ENCODE results near the gene ATP11B. TPM values are rescaled to one million over a fixed set of nuclear protein-coding genes. Genes with fewer than 3 reads are reported as not detected.
"Not testable (repeated sequence)": the region's sequence is repeated elsewhere in the genome, so short reads cannot be mapped to it uniquely, and the experiment has no call there.

The ATP11B gene
- total RNA-seq, 3 donors from 2014 or later, result 70.8 to 92.8 (median 77.3) TPM

DNA sequence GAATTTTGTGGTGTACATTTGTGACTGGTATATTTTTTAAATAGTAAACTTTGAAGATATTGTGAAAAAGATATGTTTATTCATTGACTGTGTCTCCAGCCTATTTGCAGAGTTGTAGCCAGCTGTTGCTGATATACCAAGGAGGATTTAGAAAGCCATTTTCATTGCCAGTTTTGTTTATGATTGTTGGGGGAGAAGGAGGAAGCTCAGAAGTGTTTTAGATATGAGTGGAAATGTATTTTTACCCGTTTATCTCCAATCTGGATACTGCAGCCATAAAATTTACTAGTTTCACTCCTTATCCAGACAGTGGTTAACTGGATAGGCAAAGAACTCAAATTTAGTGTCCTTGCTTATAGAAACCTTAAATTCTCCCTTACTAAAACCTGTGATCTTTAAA is 18.8 kb downstream of the ATP11B start:
- H3K4me1 ChIP-seq, result no peaks in the 10 kb centered on the region
- H3K9me3 ChIP-seq, result no peaks in the 10 kb centered on the region
- no peaks in the 10 kb centered on the region for H3K27me3 ChIP-seq
- TF ChIP-seq POLR2AphosphoS5 (IDR thresholded peaks at IDR 0.05) (no peak), POLR2A (IDR thresholded peaks at IDR 0.05) (no peak)
- TF ChIP-seq, protein P1, sequence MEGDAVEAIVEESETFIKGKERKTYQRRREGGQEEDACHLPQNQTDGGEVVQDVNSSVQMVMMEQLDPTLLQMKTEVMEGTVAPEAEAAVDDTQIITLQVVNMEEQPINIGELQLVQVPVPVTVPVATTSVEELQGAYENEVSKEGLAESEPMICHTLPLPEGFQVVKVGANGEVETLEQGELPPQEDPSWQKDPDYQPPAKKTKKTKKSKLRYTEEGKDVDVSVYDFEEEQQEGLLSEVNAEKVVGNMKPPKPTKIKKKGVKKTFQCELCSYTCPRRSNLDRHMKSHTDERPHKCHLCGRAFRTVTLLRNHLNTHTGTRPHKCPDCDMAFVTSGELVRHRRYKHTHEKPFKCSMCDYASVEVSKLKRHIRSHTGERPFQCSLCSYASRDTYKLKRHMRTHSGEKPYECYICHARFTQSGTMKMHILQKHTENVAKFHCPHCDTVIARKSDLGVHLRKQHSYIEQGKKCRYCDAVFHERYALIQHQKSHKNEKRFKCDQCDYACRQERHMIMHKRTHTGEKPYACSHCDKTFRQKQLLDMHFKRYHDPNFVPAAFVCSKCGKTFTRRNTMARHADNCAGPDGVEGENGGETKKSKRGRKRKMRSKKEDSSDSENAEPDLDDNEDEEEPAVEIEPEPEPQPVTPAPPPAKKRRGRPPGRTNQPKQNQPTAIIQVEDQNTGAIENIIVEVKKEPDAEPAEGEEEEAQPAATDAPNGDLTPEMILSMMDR (IDR thresholded peaks at IDR 0.05), result no peak
- no peaks in the 10 kb centered on the region for H3K36me3 ChIP-seq
- DNase-seq (ENCODE audit: low spot score in 2 of 2), result no peak
- intact Hi-C loops (cut with DNase I; ENCODE audit: low total_unique reads), result loop anchor here (2.0 kb wide), 1 partner anchor 33 kb away; no protein-coding TSS in a partner anchor
- no peak overlapping the region for H3K4me3 ChIP-seq
- no peak overlapping the region for H3K27ac ChIP-seq

DNA sequence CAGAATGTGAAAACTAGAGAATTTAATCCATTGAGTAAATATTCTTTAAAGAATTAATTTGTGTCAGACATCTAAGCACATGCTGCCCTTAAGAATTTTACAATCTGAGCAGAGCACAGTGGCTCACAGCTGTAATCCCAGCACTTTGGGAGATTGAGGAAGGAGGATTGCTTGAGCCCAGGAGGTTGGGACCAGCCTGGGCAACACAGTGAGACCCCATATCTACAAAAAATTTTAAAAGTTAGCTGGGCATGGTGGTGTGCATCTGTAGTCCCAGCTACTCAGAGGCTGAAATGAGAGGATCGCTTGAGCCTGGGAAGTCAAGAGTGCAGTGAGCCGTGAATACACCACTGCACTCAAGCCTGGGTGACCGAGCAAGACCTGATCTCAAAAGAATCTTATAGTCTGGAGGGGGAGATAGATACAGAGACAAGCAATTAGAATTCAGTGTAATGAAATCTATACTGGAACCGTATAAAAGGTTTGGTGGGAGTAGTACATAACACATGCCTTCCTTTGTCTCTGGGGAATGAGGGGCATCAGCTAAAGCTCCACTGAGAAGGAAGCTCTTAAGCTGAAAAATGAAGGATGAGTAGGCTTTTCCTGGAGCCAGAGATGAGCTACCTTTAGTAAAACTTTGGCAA is 21.2 kb downstream of the ATP11B start:
- Histone ChIP-seq H3K36me3 (no peaks in the 10 kb centered on the region), H3K27me3 (no peaks in the 10 kb centered on the region), H3K27ac (no peak overlapping the region), H3K9me3 (no peaks in the 10 kb centered on the region), H3K4me3 (no peak overlapping the region), H3K4me1 (no peaks in the 10 kb centered on the region)
- DNase-seq (ENCODE audit: low spot score in 2 of 2), result no peak
- intact Hi-C loops (cut with DNase I; ENCODE audit: low total_unique reads), result no loop called here
- TF ChIP-seq, protein P1 (IDR thresholded peaks at IDR 0.05), result no peak
- TF ChIP-seq POLR2AphosphoS5 (IDR thresholded peaks at IDR 0.05), result no peak
- TF ChIP-seq POLR2A (IDR thresholded peaks at IDR 0.05), result no peak

DNA sequence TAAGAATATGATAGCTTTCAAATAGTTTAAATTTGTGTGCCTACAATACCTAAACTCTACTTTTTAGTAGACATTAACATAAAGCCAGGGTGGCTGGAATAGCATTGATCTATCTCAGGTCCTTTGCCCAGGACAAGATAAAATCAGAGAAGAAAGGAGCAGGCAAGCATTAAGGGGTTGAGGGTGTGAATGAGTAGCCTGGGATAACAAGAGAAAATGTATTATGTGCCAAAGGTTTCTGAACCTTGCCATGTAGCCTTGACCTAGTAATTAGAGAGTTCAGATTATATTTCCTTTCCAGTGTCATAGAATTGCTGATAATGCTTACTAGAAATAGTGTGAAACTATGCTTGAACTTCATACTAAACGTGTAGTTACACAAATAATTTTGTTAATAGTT is 22.9 kb downstream of the ATP11B start:
- intact Hi-C loops (cut with DNase I; ENCODE audit: low total_unique reads), result no loop called here
- Histone ChIP-seq H3K4me3 (no peak overlapping the region), H3K27ac (no peak overlapping the region), H3K27me3 (no peaks in the 10 kb centered on the region), H3K4me1 (no peaks in the 10 kb centered on the region), H3K9me3 (no peaks in the 10 kb centered on the region), H3K36me3 (no peaks in the 10 kb centered on the region)
- DNase-seq (ENCODE audit: low spot score in 2 of 2), result no peak
- TF ChIP-seq POLR2AphosphoS5 (IDR thresholded peaks at IDR 0.05) (no peak), POLR2A (IDR thresholded peaks at IDR 0.05) (no peak)
- TF ChIP-seq, protein P1 (IDR thresholded peaks at IDR 0.05), result no peak

DNA sequence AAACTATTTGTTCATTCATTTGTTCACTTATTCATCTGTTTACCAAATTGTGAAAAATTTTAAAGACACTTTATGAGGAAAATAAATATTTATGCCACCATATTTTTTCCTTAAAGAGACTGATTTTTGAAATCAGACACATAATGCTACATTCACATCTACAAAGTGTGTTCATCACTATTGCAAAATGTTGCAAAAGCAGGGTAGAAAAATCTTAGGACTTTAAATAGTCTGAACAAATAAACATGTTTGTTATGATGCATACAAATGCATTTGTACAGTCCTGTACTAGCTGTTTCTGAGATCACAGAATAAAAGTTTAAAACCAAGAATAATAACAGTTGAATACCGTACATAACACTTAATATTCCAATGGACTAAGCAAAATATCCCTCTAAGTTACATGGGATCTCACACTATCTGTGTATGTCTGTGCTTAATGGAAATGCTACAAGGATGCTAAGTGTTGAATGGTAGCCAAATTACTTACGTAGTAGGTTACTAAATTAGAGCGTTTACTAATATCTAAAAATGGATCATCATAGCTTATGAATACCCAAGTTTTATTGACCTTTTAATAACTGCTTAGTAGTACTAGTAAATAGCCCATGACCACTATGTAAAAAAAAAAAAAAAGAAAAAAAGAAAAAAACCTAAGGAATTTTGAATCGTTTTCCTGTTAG is 25.1 kb downstream of the ATP11B start:
- H3K27me3 ChIP-seq, result no peaks in the 10 kb centered on the region
- TF ChIP-seq, protein P1 (IDR thresholded peaks at IDR 0.05), result no peak
- no peak for DNase-seq (ENCODE audit: low spot score in 2 of 2)
- no peaks in the 10 kb centered on the region for H3K9me3 ChIP-seq
- intact Hi-C loops (cut with DNase I; ENCODE audit: low total_unique reads), result no loop called here
- no peaks in the 10 kb centered on the region for H3K4me1 ChIP-seq
- H3K4me3 ChIP-seq, result no peak overlapping the region
- H3K27ac ChIP-seq, result no peak overlapping the region
- no peaks in the 10 kb centered on the region for H3K36me3 ChIP-seq

DNA sequence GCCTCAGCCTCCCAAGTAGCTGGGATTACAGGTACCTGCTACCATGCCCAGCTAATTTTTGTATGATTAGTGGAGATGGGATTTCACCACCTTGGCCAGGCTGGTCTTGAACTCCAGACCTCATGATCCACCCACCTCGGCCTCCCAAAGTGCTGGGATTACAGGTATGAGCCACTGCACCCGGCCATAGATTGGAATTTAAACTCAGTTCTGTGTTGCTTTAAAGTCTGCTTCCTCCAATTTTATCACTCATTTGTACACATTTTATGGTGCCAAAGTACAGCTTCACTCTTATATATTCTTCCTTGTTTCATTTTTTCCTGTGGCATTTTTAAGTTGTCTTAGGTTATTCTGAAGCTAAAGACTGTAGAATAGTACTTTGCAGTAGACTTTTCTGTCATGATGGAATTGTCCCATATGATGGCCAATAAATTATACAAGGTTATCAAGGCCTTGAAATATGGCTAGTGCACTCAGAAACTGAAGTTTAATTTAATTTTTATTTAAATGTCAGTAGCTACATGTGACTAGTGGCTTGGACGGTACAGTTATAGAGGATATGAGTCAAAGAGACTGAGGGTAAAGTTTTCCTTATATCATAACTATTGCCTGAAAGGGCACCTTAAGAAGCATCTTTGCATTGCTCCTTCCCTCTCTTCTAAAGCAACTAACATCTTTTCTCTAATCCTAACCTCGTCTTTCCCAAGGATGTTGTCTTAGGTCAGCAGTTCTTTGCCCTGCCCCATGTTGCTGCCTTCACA is 28.1 kb downstream of the ATP11B start:
- intact Hi-C loops (cut with DNase I; ENCODE audit: low total_unique reads), result no loop called here
- TF ChIP-seq POLR2AphosphoS5 (IDR thresholded peaks at IDR 0.05), result no peak
- TF ChIP-seq, protein P1 (IDR thresholded peaks at IDR 0.05), result no peak
- TF ChIP-seq POLR2A (IDR thresholded peaks at IDR 0.05), result no peak
- no peaks in the 10 kb centered on the region for H3K27me3 ChIP-seq
- H3K4me3 ChIP-seq, result no peak overlapping the region
- H3K27ac ChIP-seq, result no peak overlapping the region
- DNase-seq (ENCODE audit: low spot score in 2 of 2), result no peak
- no peaks in the 10 kb centered on the region for H3K36me3 ChIP-seq
- H3K9me3 ChIP-seq, result no peaks in the 10 kb centered on the region
- H3K4me1 ChIP-seq, result no peaks in the 10 kb centered on the region

DNA sequence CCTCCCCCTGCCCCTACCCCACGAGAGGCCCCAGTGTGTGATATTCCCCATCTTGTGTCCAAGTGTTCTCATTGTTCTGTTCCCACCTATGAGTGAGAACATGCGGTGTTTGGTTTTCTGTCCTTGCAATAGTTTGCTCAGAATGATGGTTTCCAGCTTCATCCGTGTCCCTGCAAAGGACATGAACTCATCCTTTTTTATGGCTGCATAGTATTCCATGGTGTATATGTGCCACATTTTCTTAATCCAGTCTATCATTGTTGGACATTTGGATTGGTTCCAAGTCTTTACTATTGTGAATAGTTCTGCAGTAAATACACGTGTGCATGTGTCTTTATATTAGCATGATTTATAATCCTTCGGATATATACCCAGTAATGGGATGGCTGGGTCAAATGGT is 29.0 kb downstream of the ATP11B start:
- H3K9me3 ChIP-seq; intact Hi-C loops (cut with DNase I; ENCODE audit: low total_unique reads); H3K27ac ChIP-seq; H3K27me3 ChIP-seq; H3K4me3 ChIP-seq; DNase-seq (ENCODE audit: low spot score in 2 of 2); H3K4me1 ChIP-seq; H3K36me3 ChIP-seq: not testable (repeated sequence)

All from breast epithelium (tissue), 4 donors.